Endothelial cell of hepatic sinusoid (primary cell): ENCODE measurements around the gene CORO2B.
"Not testable (repeated sequence)": the region's sequence is repeated elsewhere in the genome, so short reads cannot be mapped to it uniquely, and the experiment has no call there.

Source experiments
- in situ Hi-C: cut with HindIII; loops from 2 replicates; pipeline ENCODE4 v1.10.0; 2017; ENCODE audit warnings: low sequenced_read_pairs

Gene CORO2B

DNA sequence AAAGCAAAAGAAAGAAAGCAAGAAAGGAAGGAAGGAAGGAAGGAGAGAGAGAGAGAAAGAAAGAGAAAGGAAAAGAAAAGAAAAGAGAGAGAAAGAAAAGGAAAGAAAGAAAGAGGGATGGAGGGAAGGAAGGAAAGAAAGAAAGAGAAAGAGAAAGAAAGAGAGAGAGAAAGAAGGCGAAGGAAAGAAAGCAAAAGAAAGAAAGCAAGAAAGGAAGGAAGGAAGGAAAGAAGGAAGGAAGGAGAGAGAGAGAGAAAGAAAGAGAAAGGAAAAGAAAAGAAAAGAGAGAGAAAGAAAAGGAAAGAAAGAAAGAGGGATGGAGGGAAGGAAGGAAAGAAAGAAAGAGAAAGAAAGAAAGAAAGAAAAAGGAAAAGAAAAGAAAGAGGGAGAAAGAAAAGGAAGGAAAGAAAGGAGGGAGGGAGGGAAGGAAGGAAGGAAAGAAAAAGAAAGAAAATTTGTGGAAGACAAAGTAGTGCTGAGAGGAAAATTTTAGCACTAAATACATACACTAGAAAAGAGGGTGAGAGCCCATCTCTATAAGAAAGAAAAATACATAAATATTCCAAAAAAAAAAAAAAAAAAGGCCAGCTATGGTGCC, 181.3 kb downstream of the CORO2B start:
- in situ Hi-C loops, result not testable (repeated sequence)

GRCh38 chr15:68763063-68763462, 184.3 kb downstream of the CORO2B start:
- in situ Hi-C loops, result no loop called here

GRCh38 chr15:68764090-68764489, 185.3 kb downstream of the CORO2B start:
- in situ Hi-C loops, result no loop called here

GRCh38 chr15:68765602-68766368, 187.0 kb downstream of the CORO2B start:
- in situ Hi-C loops, result no loop called here

GRCh38 chr15:68767833-68768232, 189.0 kb downstream of the CORO2B start:
- in situ Hi-C loops, result no loop called here

- in situ Hi-C loops, result no loop called here
These were observed 189.5 kb downstream of the CORO2B start for GRCh38 chr15:68768321-68768720.

DNA sequence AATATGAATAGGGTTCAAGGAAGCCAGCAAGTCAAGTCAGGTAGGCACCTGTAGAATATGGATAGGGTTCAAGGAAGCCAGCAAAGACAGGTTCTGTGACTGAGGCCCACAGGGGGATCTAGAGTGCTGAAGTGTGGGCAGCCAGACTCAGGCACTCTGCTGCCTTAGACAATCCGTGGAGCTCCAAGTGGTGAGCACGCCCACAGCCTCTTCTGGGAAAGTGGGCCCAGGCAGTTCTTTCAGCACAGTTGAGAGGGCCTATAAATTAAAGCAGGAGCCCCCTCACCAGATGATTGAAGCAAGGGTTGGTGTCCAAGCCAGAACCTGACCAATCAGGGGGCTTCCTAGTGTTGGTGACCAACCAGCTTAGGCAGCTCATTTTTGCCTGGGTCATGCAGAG, 190.9 kb downstream of the CORO2B start:
- in situ Hi-C loops, result no loop called here

DNA sequence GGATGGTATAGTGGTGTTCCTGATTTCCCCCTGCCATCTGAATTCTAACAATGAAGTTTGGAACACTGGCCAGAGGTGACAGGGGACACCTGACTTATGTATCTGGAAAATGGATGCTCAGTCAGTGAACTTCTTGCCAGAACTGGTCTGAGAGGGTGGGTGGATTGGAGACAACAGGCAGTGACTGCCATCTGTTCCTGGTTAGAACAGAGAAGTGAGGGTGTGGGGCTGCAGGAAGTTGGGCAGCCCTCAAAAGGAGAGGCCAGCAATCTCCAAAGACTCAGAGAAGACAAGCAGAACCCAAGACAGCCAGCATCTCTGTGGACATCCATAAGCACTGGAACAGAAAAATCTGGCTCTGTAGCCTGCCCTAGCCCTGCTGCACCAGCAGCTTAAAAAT, 191.4 kb downstream of the CORO2B start:
- in situ Hi-C loops, result no loop called here

GRCh38 chr15:68773036-68773435, 194.2 kb downstream of the CORO2B start:
- in situ Hi-C loops, result no loop called here

DNA sequence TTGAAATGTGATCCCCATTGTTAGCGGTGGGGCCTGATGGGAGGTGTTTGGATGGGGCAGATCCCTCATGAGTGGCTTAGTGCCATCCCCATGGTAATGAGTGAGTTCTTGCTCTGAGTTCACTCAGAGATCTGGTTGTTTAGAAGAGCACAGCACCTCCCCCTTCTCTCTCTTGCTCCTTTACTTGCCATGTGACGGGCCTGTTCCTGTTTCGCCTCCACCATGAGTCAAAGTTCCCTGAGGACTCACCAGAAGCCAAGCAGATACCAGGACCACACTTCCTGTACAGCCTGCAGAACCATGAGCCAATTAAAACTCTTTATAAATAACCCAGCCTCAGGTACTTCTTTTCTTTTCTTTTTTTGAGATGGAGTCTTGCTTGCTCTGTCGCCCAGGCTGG, 195.3 kb downstream of the CORO2B start:
- in situ Hi-C loops, result no loop called here

- in situ Hi-C loops, result no loop called here
These were observed 195.9 kb downstream of the CORO2B start for GRCh38 chr15:68774521-68775235.

DNA sequence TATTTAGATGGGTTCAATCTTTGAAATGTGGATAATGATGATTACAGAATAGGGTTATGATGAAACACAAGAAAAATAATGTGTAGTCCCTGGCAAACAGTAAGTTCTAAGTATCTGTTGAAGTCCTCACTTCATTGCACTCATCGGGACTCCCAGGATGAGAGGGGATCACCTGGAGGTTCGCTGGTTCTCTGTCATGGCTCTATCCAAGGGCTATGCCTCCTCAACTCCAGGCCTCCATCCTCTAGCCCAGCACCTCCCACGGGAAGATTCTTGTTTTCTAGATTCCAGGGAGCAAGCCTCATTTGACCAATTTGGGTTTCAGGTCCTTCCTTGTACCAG, 196.4 kb downstream of the CORO2B start:
- in situ Hi-C loops, result no loop called here

DNA sequence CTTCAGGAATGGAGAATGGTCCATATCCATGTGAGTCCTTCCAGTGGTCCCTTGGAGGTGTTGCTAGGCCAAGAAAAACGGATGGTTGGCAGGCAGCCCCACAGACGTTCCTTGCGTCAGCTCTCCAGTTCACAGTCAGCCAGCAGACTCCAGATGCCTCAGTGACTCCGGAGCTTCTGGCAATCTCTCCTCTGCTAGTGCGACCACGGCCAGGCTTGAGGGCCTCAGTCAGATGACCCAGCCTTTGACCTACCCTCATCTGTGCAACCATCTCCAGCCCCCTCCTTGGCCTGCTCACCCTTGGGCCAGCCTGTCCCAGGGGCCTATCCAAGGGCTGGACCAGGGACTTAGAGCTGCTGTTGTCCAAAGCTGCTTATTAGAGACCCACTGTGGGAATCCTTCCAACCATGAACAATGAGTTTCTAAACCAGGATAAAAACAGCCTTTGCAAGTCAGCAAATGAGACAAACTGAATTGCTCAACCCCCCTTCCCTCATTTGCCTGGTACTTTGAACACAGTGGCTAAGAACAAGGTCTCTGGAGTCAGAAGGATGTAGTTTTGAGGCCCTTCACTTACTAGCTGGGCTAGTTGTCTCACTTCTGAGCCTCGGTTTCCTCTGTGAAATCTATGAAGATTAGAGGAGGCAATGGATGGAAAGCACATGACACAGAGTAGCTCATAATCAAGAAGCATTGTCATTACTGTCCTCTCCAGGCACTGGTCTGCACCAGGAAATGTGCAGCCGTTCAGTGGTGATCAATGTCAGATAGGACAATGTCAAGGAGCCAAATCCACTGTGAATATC, 197.1 kb downstream of the CORO2B start:
- in situ Hi-C loops, result no loop called here

GRCh38 chr15:68776477-68777270, 197.9 kb downstream of the CORO2B start:
- in situ Hi-C loops, result no loop called here
